C4-2B (cell line): ENCODE measurements around the gene MEOX2.

ENCODE experiments used
- CTCF ChIP-seq: fragments of 450-650 bp; conservative IDR thresholded peaks from 2 replicates; pipeline ENCODE4 v1.5.1; 2017; ENCODE audit warnings: mild to moderate bottlenecking
- ZFX ChIP-seq: fragments of 450-650 bp; IDR thresholded peaks from 2 replicates; pipeline ENCODE4 v1.6.1; 2017

GRCh38 chr7:15643000-15643705 is 43.3 kb downstream of the MEOX2 start:
- TF ChIP-seq CTCF (no peak; the same call in 1 of the 2 replicates), ZFX (no peak)
